Measurements from ENCODE around the gene CPN2. TPM values are rescaled to one million over a fixed set of nuclear protein-coding genes. Genes with fewer than 3 reads are reported as not detected.

CPN2 gene
- total and polyA plus RNA-seq, 2 of the 13 experiments (the other 11 are each of a cell fraction or from before 2014, with no cell fraction given): 26.7 to 27.7 TPM

- TF ChIP-seq HOMEZ (CRISPR knock-in tag; IDR thresholded peaks at IDR 0.05; ENCODE audit: low read depth) (peak; percentile 16; the same call in 1 of the 2 replicates), ZBTB46 (CRISPR knock-in tag; IDR thresholded peaks at IDR 0.05; ENCODE audit: borderline replicate concordance) (no peak), PPARG (CRISPR knock-in tag; conservative IDR thresholded peaks at IDR 0.05) (0 out of 2 replicates have a peak, but pooled peaks have one; percentile 55), MAZ (IDR thresholded peaks at IDR 0.05; ENCODE audit: borderline replicate concordance, low read depth, low read length) (no peak), MAZ (CRISPR knock-in tag; IDR thresholded peaks at IDR 0.05; ENCODE audit: low read depth) (no peak), SNRNP70 (IDR thresholded peaks at IDR 0.05; ENCODE audit: low read depth, low read length) (no peak), ZNF576 (CRISPR knock-in tag; IDR thresholded peaks at IDR 0.05) (no peak), MTA3 (CRISPR knock-in tag; IDR thresholded peaks at IDR 0.05) (no peak), ZBTB40 (IDR thresholded peaks at IDR 0.05) (no peak), ZBTB40 (CRISPR knock-in tag; IDR thresholded peaks at IDR 0.05) (no peak), UBTF (CRISPR knock-in tag; IDR thresholded peaks at IDR 0.05) (no peak), TBP (CRISPR knock-in tag; IDR thresholded peaks at IDR 0.05) (no peak), ZNF121 (CRISPR knock-in tag; IDR thresholded peaks at IDR 0.05) (no peak), KLF13 (CRISPR knock-in tag; IDR thresholded peaks at IDR 0.05) (no peak), POLR2AphosphoS2 (IDR thresholded peaks at IDR 0.05; ENCODE audit: low read depth, low read length) (no peak)
Observed at GRCh38 chr3:194320744-194321243, 30.3 kb downstream of the CPN2 start (continued).
